K562 (cell line): ENCODE measurements around the gene DMD. TPM values are rescaled to one million over a fixed set of nuclear protein-coding genes. Genes with fewer than 3 reads are reported as not detected.
A peak's percentile ranks its signal among the peaks of the same experiment; 100 is the strongest.

ENCODE experiments used
- ATAC-seq: fragments of 200-7000 bp; cut with Tn5 transposase; 3 replicates; pipeline ENCODE4 v1.9.1; 2020; ENCODE audit warnings: moderate library complexity
- BruUV-seq: library from RNA; stranded (reverse); fragments of 400-500 nt; replicated peaks from 2 replicates; lab custom pipeline; 2021; lab: Mats Ljungman, UMichigan
- CTCF ChIA-PET: fragments of 300-600 bp; formaldehyde crosslinking; extraction: SDS; loops from one replicate; lab custom pipeline; 2021; ENCODE audit warnings: low intra/inter-chr PET ratio; lab: Yijun Ruan, JAX
- POLR2A ChIA-PET: fragments of 300-600, 350-650 bp; sonication (Branson Sonifier 250); formaldehyde crosslinking; extraction: SDS; loops from one replicate; lab custom pipeline; 2021; ENCODE audit warnings: antibody characterized with exemption, inconsistent platforms; lab: Yijun Ruan, JAX
- DNase-seq, 4 experiments: peaks; one replicate each; pipeline versions ENCODE4 v3.0.0 to v3.0.0-alpha.2; 2011 to 2018; ENCODE audit warnings: low spot score in 3 of 4, mixed read lengths in 3 of 4; ENCODE audit errors: extremely low read depth in 1 of 4
- FAIRE-seq: peaks from 2 replicates; lab custom pipeline; 2011; peaks lifted over from hg19 to GRCh38; lab: Jason Lieb, UNC
- H2AFZ ChIP-seq: 2 replicates; pipeline ENCODE4 v1.6.0; 2011; ENCODE audit warnings: low read depth, low read length, control low read depth, inconsistent platforms
- H3K27ac ChIP-seq: fragments of 200-600 bp; 3 replicates; pipeline ENCODE4 v1.8.0; 2011; ENCODE audit warnings: low read depth, mild to moderate bottlenecking, control low read depth, inconsistent platforms, low read length, moderate library complexity, mixed read lengths; ENCODE audit errors: extremely low read depth
- H3K27me3 ChIP-seq, 2 experiments: fragments of 300-600 bp in 1 of 2; 2 replicates in 1 of 2; 3 replicates in 1 of 2; pipeline versions ENCODE4 v1.6.0 to v1.8.0; 2011; ENCODE audit warnings: inconsistent platforms in 2 of 2, low read length in 2 of 2, mild to moderate bottlenecking in 1 of 2, mixed read lengths in 1 of 2, moderate library complexity in 1 of 2; ENCODE audit not compliant: control insufficient read depth in 2 of 2, insufficient read depth in 2 of 2
- H3K36me3 ChIP-seq: fragments of 300-600 bp; 3 replicates; pipeline ENCODE4 v1.8.0; 2011; ENCODE audit warnings: mild to moderate bottlenecking, low read length, inconsistent platforms; ENCODE audit not compliant: control insufficient read depth, insufficient read depth
- H3K4me1 ChIP-seq, 2 experiments: fragments of 200-600 bp in 1 of 2; replicated peaks in 1 of 2; 2 replicates in 1 of 2; 3 replicates in 1 of 2; pipeline versions ENCODE4 v1.5.1 to v1.8.0; 2011; ENCODE audit warnings: inconsistent platforms in 2 of 2, low read length in 2 of 2, mild to moderate bottlenecking in 1 of 2, mixed read lengths in 1 of 2, moderate library complexity in 1 of 2; ENCODE audit not compliant: control insufficient read depth in 2 of 2, insufficient read depth in 2 of 2
- H3K4me2 ChIP-seq: 2 replicates; pipeline ENCODE4 v1.6.1; 2011; ENCODE audit warnings: low read length, control low read depth, inconsistent platforms, mixed read lengths; ENCODE audit not compliant: insufficient read depth
- H3K4me3 ChIP-seq: fragments of 200-600 bp; sonication (generic), shearing (Covaris generic); 2 replicates; pipeline ENCODE4 v1.5.1; 2016; ENCODE audit warnings: control low read depth, inconsistent platforms
- H3K79me2 ChIP-seq: fragments of 200-600 bp; 3 replicates; pipeline ENCODE4 v1.8.0; 2011; ENCODE audit warnings: low read length, inconsistent platforms; ENCODE audit not compliant: control insufficient read depth, insufficient read depth
- H3K9ac ChIP-seq, 2 experiments: 2 replicates each; pipeline versions ENCODE4 v1.6.0 to v1.6.1; 2011; ENCODE audit warnings: low read depth in 2 of 2, low read length in 2 of 2, control low read depth in 1 of 2, inconsistent platforms in 1 of 2, mild to moderate bottlenecking in 1 of 2, mixed read lengths in 1 of 2; ENCODE audit not compliant: insufficient read depth in 1 of 2
- H3K9me1 ChIP-seq: one replicate; pipeline ENCODE4 v1.6.0; 2011; ENCODE audit warnings: inconsistent platforms, mild to moderate bottlenecking, low read length, moderate library complexity; ENCODE audit not compliant: control insufficient read depth, insufficient read depth
- H3K9me3 ChIP-seq: replicated peaks from 2 replicates; pipeline ENCODE4 v1.5.1; 2011; ENCODE audit warnings: low read depth, low read length, inconsistent platforms; ENCODE audit not compliant: control insufficient read depth, insufficient read depth
- H4K20me1 ChIP-seq: replicated peaks from 2 replicates; pipeline ENCODE4 v1.6.1; 2011; ENCODE audit warnings: low read length, inconsistent platforms, mixed read lengths; ENCODE audit not compliant: control insufficient read depth, insufficient read depth
- CEBPB ChIP-seq: fragments of 450-650 bp; IDR thresholded peaks from 2 replicates; pipeline ENCODE4 v1.6.1; 2016; ENCODE audit warnings: missing genetic modification characterization, missing compliant biosample characterization
- CEBPG ChIP-seq, 3 experiments: fragments of 200-800 bp in 1 of 3; sonication (Bioruptor generic) in 1 of 3; sonication (generic) in 1 of 3; formaldehyde crosslinking in 1 of 3; IDR thresholded peaks in 2 of 3; conservative IDR thresholded peaks in 1 of 3; 2 replicates each; pipeline versions ENCODE4 v1.6.1 to v1.8.0; 2016 to 2022; ENCODE audit warnings: missing compliant biosample characterization in 2 of 3, missing genetic modification characterization in 2 of 3, mild to moderate bottlenecking in 1 of 3, missing genetic modification reagents in 1 of 3
- EP300 ChIP-seq: IDR thresholded peaks from 2 replicates; pipeline ENCODE4 v1.6.1; 2012; ENCODE audit warnings: low read length, improper control_type of control experiment
- RAD21 ChIP-seq, 2 experiments: fragments of 250-450 bp in 1 of 2; fragments of 450-650 bp in 1 of 2; sonication (Bioruptor Pico) in 1 of 2; formaldehyde crosslinking in 1 of 2; IDR thresholded peaks in 1 of 2; conservative IDR thresholded peaks in 1 of 2; 2 replicates each; pipeline versions ENCODE4 v1.4.0 to v1.8.0; 2020 to 2022; ENCODE audit warnings: mild to moderate bottlenecking in 2 of 2, moderate library complexity in 1 of 2
- SMAD4 ChIP-seq: fragments of 250-450 bp; sonication (Bioruptor Pico); conservative IDR thresholded peaks from 2 replicates; pipeline ENCODE4 v1.8.0; 2021; ENCODE audit warnings: inconsistent platforms, mild to moderate bottlenecking, moderate library complexity
- WGBS: fragments of 100-300 bp; shearing (Covaris generic); methylation state at CpG from one replicate; pipeline ENCODE4 v1.1.6; 2016; ENCODE audit warnings: low coverage, mixed read lengths; ENCODE audit not compliant: insufficient coverage; ENCODE audit errors: missing lambda C conversion rate; 5-methylcytosine and 5-hydroxymethylcytosine counted together
- in situ Hi-C: fragments of 300-500 bp; cut with MboI; formaldehyde crosslinking; loops from 4 replicates; pipeline ENCODE4 v1.15.0; 2018; ENCODE audit warnings: inconsistent platforms, mixed read lengths
- intact Hi-C: fragments of 100-400 bp; cut with micrococcal nuclease; formaldehyde crosslinking; loops from 2 replicates; pipeline ENCODE4 v1.14.2; 2022
- polyA plus RNA-seq, 8 experiments: library from polyadenylated mRNA; depleted of rRNA in 4 of 8; stranded (reverse) in 5 of 8; unstranded in 3 of 8; fragments of >200 nt; fragmentation: Nextera tagmentation in 2 of 8; fragmentation: Illumina TruSeq in 1 of 8; extraction: Ambion mirVana in 2 of 8; extraction: Trizol in 1 of 8; gene quantifications; 2 replicates each; pipeline versions ENCODE4 v1.2.1 to v1.2.3, GENCODE V29; 2011 to 2014; ENCODE audit warnings: inconsistent platforms in 1 of 8, missing spikeins in 1 of 8
- total RNA-seq, 7 experiments: library from RNA; depleted of rRNA in 6 of 7; stranded (reverse); fragments of >200 nt in 6 of 7; fragmentation: Illumina TruSeq in 2 of 7; extraction: Trizol in 2 of 7; gene quantifications; 2 replicates each; pipeline versions ENCODE4 v1.2.1 to v1.2.3, GENCODE V29; 2011 to 2021; ENCODE audit warnings: low replicate concordance in 1 of 7

Gene DMD
- total and polyA plus RNA-seq, 9 of the 15 experiments (the other 6 are each of a cell fraction or from before 2014, with no cell fraction given): 3.8 to 20.4 (median 11.4) TPM

DNA sequence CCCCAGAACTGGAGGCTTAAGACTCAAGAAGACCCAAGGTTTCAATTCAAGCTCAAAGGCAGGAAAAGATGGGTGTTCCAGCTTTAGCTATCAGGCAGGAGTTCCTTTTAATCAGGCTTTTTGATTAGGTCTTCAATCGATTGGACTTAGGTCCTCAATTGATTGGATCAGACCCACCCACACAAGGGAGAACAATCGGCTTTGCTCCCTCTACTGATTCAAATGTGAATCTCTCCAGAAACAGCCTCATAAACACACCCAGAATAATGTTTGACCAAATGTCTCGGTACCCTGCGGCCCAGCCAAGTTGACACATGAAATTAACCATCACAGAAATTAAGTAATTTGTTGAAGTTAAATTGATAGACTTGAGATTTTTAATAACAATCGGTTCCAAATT, 1222.4 kb downstream of the DMD start:
- Histone ChIP-seq H2AFZ (no peak overlapping the region), H3K79me2 (no peaks in the 10 kb centered on the region), H3K4me3 (no peak overlapping the region), H3K9ac (no peak overlapping the region), H4K20me1 (no peaks in the 10 kb centered on the region), H3K9me3 (no peaks in the 10 kb centered on the region), H3K9me1 (no peaks in the 10 kb centered on the region), H3K27me3 (no peaks in the 10 kb centered on the region), H3K27ac (no peak overlapping the region), H3K36me3 (no peaks in the 10 kb centered on the region), H3K4me2 (no peak overlapping the region), H3K4me1 (no peaks in the 10 kb centered on the region)
- FAIRE-seq (no peak), DNase-seq (no peak), ATAC-seq (no peak)
- TF ChIP-seq RAD21 (CRISPR knock-in tag; conservative IDR thresholded peaks at IDR 0.05 in 1 of 2, IDR thresholded peaks at IDR 0.05 in 1 of 2): 0 out of 4 replicates have a peak, but pooled peaks of 1 of the 2 experiments have one; percentile 13
- TF ChIP-seq SMAD4 (CRISPR knock-in tag): no peak
- POLR2A ChIA-PET: no interaction called here
- CTCF ChIA-PET: no interaction called here
- intact Hi-C loops: no loop called here
- in situ Hi-C loops: no loop called here
- 1% methylated on average over 4 of the region's 5 CpGs for WGBS
- no TSS peak for BruUV-seq

DNA sequence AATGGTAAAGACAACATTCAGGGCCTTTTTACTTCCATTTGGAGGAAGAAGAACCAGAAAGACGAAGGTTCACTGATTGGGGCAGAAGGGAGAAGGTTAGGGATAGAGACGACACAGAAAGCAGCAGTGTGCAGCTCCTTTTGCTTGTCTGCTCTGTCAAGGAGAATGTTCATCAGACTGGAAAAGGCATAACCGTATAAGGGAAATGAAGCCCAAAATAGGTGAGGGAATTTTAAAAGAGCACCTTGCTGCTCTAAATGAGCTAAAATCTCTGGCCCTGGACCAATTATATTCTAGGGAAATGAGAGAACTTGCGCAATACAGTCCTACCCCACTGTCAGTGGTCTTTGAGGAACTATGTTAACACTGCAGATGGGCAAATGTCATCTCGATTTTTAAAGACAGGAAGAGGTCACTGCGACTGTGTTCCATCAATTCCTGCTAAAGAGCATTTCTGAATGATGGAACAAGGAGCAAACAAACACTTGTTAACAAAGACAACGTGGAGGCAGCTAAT, 1229.7 kb downstream of the DMD start:
- intact Hi-C loops (no loop called here), in situ Hi-C loops (no loop called here)
- Histone ChIP-seq H3K36me3 (no peaks in the 10 kb centered on the region), H3K9ac (no peak overlapping the region), H3K4me1 (no peaks in the 10 kb centered on the region), H3K27ac (no peak overlapping the region), H3K79me2 (no peaks in the 10 kb centered on the region), H3K27me3 (no peaks in the 10 kb centered on the region), H3K4me2 (no peak overlapping the region), H2AFZ (no peak overlapping the region), H4K20me1 (no peaks in the 10 kb centered on the region), H3K4me3 (no peak overlapping the region), H3K9me1 (no peaks in the 10 kb centered on the region), H3K9me3 (no peaks in the 10 kb centered on the region)
- WGBS: 2% methylated on average over 7 of the region's 7 CpGs
- no peak for DNase-seq
- FAIRE-seq: no peak
- ChIA-PET POLR2A (no interaction called here), CTCF (no interaction called here)
- TF ChIP-seq EP300: no peak
- no peak for TF ChIP-seq CEBPG (CRISPR knock-in tag; IDR thresholded peaks at IDR 0.05)
- TF ChIP-seq CEBPG (tag; conservative IDR thresholded peaks at IDR 0.05 in 1 of 2, IDR thresholded peaks at IDR 0.05 in 1 of 2): peak in 1 of 2 experiments; percentile 30; a peak in 1 of 4 replicates
- peak; percentile 34; the same call in 1 of the 2 replicates for TF ChIP-seq CEBPB
- BruUV-seq: no TSS peak
- ATAC-seq: no peak
